ENCODE results near the gene ESRRB.

The ESRRB gene

GRCh38 chr14:76465664-76466063, 89.7 kb downstream of the ESRRB start:
- no peak for TF ChIP-seq CTCF (conservative IDR thresholded peaks at IDR 0.05; ENCODE audit: low read length)
- DNase-seq (ENCODE audit: low read depth), result no peak
- no peak overlapping the region for H3K4me3 ChIP-seq (ENCODE audit: low read length)

- H3K4me3 ChIP-seq (ENCODE audit: low read length), result no peak overlapping the region
- no peak for DNase-seq (ENCODE audit: low read depth)
- TF ChIP-seq CTCF (conservative IDR thresholded peaks at IDR 0.05; ENCODE audit: low read length), result no peak
Measured at GRCh38 chr14:76467711-76468155, 91.8 kb downstream of the ESRRB start.

- H3K4me3 ChIP-seq (ENCODE audit: low read length), result no peak overlapping the region
- no peak for DNase-seq (ENCODE audit: low read depth)
- no peak for TF ChIP-seq CTCF (conservative IDR thresholded peaks at IDR 0.05; ENCODE audit: low read length)
Measured at GRCh38 chr14:76472199-76472723, 96.3 kb downstream of the ESRRB start.

- DNase-seq (ENCODE audit: low read depth), result no peak
- TF ChIP-seq CTCF (conservative IDR thresholded peaks at IDR 0.05; ENCODE audit: low read length), result no peak
Measured at GRCh38 chr14:76473481-76474263, 97.7 kb downstream of the ESRRB start.

GRCh38 chr14:76480426-76480825, 104.5 kb downstream of the ESRRB start:
- DNase-seq (ENCODE audit: low read depth), result no peak
- no peak overlapping the region for H3K4me3 ChIP-seq (ENCODE audit: low read length)
- TF ChIP-seq CTCF (conservative IDR thresholded peaks at IDR 0.05; ENCODE audit: low read length), result no peak

More at GRCh38 chr14:76473481-76474263, 97.7 kb downstream of the ESRRB start:
- H3K4me3 ChIP-seq (ENCODE audit: low read length), result no peak overlapping the region

- no peak for DNase-seq (ENCODE audit: low read depth)
- H3K4me3 ChIP-seq (ENCODE audit: low read length), result no peak overlapping the region
- no peak for TF ChIP-seq CTCF (conservative IDR thresholded peaks at IDR 0.05; ENCODE audit: low read length)
Measured at GRCh38 chr14:76484355-76484754, 108.4 kb downstream of the ESRRB start.

GRCh38 chr14:76486251-76486743, 110.4 kb downstream of the ESRRB start:
- no peak for DNase-seq (ENCODE audit: low read depth)
- no peak overlapping the region for H3K4me3 ChIP-seq (ENCODE audit: low read length)
- TF ChIP-seq CTCF (conservative IDR thresholded peaks at IDR 0.05; ENCODE audit: low read length), result no peak

Data from AG10803 (cell line).